CD4-positive, alpha-beta T cell treated with Interleukin-6 at 100 ng/mL for 8 hours (primary cell): Measurements from ENCODE around the gene MSANTD4.
"Not testable (repeated sequence)": the region's sequence is repeated elsewhere in the genome, so short reads cannot be mapped to it uniquely, and the experiment has no call there.

Experiments used
- DNase-seq: peaks from one replicate; pipeline ENCODE4 v3.0.0-alpha.2; 2020; ENCODE audit warnings: mixed read lengths, low spot score

Gene MSANTD4

GRCh38 chr11:106012744-106013143 is 9.3 kb downstream of the MSANTD4 start:
- no peak for DNase-seq

GRCh38 chr11:106011481-106011880 is 10.6 kb downstream of the MSANTD4 start:
- DNase-seq: no peak

GRCh38 chr11:106003094-106003493 is 18.9 kb downstream of the MSANTD4 start:
- DNase-seq: not testable (repeated sequence)

- DNase-seq: no peak
These were observed 20.6 kb downstream of the MSANTD4 start for GRCh38 chr11:106001304-106002012.

GRCh38 chr11:105991888-105992287 is 30.2 kb downstream of the MSANTD4 start:
- no peak for DNase-seq

- DNase-seq: no peak
These were observed 32.9 kb downstream of the MSANTD4 start for GRCh38 chr11:105989124-105989523.

GRCh38 chr11:105988197-105988596 is 33.8 kb downstream of the MSANTD4 start:
- no peak for DNase-seq

- DNase-seq: no peak
These were observed 35.5 kb downstream of the MSANTD4 start for GRCh38 chr11:105986554-105986953.

- no peak for DNase-seq
These were observed 41.9 kb downstream of the MSANTD4 start for GRCh38 chr11:105979997-105980703.

GRCh38 chr11:105975128-105975527 is 46.9 kb downstream of the MSANTD4 start:
- no peak for DNase-seq

GRCh38 chr11:105969756-105970155 is 52.3 kb downstream of the MSANTD4 start:
- DNase-seq: no peak

- no peak for DNase-seq
These were observed 53.9 kb downstream of the MSANTD4 start for GRCh38 chr11:105968021-105968697.

GRCh38 chr11:105960252-105961245 is 61.5 kb downstream of the MSANTD4 start:
- DNase-seq: no peak
